Hematopoietic multipotent progenitor cell treated with erythropoietin and hydrocortisone succinate and interleukin-3 and kit ligand, for 17 days (in vitro differentiated cells): ENCODE data around the gene OTOP3.
"Not testable (repeated sequence)": the region's sequence is repeated elsewhere in the genome, so short reads cannot be mapped to it uniquely, and the experiment has no call there.

Experiments
- DNase-seq: peaks from one replicate; pipeline ENCODE4 v3.0.0-alpha.2; 2015; ENCODE audit warnings: low spot score

The OTOP3 gene

DNA sequence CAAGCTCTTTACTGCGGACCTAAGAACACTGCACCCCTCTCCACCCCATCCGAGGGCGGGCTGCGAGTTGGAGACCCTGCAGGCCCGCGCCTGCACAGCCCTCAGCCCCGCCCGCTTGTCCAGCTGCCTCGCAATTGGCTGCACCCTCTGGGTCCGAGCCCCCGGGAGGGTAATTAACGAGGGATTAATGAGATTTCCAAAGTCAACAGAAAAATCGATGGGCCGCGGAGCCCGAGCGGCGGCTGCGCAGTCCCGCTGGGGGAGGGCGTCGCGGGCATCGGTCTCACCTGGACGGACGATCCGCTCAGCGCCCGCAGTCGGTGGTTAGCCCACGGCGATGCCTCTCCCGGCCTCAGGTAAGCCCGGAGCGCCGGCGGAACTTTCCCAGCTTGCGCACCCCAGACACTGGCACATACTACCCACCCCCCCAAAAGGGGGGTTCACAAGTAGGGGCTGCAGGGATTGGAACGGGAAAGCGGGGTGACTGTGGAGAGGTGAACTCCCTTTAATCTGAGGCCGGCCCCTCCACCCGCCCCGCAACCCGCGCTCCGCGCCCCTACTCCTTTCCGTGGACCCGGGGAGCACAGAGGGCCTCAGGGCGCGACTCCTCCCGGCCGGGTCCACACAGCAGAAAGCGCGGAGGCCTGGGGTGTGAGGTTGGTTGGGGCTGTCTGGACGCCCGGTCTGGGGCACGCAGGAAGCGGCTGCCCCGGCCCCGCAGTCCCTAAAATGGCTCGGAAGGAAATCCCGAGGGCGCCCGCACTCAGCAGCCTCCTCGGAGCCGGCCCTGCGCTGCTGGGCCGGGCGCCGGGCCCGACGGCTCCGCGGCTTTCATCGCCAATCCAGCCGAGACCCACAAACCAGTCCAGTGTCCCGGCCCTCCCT, at the start of gene OTOP3:
TSS of gene OTOP3 (plus strand) at position 314 of the 885 bp plus-strand sequence. CDS start at position 338, 24 bp downstream.
- no peak for DNase-seq

DNA sequence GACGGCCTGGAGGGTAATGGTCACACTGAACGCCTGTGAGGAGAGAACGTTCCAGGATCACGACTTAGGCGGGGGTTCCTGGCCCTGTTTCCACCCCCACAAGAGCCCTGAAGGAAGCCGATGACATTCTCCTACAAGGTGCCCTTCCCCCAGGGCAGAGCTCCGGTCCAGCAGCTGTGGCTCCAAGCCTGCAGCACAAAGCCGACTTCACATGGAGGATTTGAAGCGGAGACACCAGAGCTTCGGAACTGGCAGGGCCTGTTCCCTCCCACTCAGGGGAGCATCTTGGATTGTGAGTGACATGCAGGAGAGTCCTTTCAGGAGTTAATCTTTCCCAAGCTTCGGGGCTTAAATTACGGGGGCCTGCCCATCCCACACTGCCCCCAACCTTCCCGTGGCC, 47.2 kb upstream of the OTOP3 start:
- DNase-seq = no peak

DNA sequence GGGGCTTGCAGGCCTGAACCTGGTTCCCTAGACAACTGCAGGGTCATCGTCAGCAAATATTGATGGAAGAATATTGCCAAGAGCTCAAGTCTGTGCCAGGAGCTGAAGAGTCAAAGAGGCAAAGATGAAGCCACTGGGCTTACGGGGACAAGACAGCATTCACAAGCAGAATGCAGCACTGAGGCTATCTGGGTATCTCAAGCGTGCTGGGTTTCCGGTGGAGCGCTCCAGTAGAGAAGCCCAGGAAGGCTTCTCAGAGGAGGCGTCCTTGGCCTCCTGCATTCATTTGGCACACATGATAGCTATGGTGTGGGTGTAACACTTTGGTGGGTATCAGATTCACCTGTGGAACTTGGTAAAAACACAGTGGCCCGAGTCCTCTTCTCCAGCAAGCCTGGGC, 45.1 kb upstream of the OTOP3 start:
- DNase-seq = no peak

DNA sequence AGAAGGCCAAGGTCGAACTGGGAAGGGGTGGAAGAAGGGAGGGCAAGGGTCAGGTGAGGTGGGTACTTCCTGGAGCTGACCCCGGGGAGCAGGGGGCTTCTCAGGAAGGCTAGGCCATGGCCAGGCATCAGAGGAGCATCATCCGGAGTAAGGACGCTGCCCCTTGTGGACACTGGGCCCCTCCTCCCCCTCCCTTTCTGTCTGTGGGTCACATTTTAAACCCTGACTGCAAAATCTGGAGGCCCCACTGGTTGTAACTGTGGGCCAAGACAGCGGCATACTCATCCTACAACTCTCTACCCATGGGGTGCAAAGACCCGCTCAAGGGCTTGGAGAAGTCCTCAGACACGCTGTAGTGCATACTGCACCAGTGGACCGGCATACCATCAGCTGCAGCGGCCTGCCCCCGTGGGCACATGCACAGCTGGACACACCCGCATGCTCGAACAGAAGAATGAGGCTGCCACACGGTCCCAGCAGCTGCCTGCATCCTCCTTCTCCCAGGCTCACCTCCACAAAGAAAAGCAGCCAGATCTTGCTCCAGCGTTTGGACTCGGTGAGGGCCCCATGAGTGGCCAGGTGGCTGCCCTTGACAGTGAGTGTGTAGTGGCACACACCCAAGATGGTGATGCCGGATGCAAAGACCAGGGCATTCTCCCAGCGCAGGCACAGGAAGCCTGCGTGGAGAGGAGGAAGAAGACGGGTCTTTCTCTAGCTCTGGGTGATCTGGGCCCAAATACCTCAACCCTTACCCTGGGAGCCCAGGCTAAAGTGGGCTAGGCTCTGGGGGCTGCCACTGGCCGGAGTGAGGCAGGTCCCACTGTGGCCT, 43.5 kb upstream of the OTOP3 start:
- DNase-seq = no peak

DNA sequence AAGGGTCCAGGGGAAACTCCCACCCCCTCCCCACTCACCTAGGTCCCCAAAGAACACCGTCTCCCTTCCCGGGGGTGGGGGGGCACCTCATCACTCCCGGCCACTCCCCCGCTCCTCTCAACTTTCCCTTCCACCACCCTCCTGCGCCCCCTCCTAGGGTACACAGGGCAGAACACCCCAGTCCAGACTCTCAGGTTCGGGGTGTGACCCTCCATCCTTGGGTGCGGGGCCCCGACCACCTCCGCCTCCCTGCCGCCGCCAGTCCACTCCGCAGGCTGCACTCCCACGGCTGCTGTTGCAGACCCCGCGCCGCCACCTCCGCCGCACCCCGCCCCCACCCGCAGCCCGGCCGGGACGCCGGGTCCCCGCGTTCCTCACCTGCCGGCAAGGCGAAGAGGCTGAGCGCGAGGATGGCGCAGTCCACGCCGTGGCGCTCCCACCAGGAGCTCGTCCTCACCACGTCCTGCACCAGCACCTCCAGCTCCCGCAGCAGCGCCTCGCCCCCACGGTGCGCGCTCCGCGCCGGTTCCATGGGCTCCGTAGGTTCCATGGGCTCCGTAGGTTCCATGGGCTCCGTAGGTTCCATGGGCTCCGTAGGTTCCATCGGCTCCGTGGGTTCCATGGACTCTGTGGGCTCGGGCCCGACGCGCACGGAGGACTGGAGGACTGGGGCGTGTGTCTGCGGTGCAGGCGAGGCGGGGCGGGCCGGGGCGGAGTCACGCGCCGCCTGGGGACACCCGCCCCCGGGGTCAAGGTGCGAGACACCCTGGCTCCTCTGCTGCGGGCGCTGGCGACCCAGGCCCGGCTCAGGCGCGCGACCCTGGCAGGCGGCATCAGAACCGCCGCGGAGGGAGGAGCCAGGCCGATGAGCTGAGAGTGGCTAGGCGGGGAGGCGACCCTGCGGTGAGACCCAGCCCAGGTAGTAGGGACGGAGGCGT, 42.5 kb upstream of the OTOP3 start, which contains the start of gene FADS6:
TSS of gene FADS6 (minus strand) at position 660 of the 938 bp plus-strand sequence. CDS start at position 622, 38 bp downstream.
- no peak for DNase-seq

GRCh38 chr17:74893936-74894671, 41.6 kb upstream of the OTOP3 start:
- no peak for DNase-seq

DNA sequence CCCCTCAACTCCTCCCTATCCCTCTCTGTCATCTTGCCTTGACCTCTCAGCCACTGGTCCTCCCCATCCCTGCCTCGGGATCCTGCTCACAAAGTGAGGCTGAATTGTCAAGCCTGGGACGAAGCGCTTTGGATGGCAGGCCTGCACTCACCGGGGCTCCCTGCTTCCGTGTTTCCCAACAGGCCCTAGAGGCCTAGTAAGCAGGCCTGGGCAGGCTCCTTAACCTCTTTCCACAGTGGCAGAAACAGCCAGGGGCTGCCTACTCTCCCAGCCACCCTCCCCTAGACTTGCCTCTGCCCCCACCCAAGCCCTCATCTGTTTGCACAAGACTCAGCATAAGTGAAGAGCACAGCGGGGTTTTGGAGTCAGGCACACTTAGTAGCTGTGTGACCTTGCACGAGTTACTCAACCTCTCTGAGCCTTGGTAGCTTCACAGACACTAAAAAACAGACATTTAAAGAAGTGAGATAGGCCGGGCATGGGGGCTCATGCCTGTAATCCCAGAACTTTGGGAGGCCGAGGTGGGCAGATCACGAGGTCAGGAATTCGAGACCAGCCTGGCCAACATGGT, 37.2 kb upstream of the OTOP3 start:
- no peak for DNase-seq

- DNase-seq = no peak
Measured at GRCh38 chr17:74900208-74900607, 35.5 kb upstream of the OTOP3 start.

DNA sequence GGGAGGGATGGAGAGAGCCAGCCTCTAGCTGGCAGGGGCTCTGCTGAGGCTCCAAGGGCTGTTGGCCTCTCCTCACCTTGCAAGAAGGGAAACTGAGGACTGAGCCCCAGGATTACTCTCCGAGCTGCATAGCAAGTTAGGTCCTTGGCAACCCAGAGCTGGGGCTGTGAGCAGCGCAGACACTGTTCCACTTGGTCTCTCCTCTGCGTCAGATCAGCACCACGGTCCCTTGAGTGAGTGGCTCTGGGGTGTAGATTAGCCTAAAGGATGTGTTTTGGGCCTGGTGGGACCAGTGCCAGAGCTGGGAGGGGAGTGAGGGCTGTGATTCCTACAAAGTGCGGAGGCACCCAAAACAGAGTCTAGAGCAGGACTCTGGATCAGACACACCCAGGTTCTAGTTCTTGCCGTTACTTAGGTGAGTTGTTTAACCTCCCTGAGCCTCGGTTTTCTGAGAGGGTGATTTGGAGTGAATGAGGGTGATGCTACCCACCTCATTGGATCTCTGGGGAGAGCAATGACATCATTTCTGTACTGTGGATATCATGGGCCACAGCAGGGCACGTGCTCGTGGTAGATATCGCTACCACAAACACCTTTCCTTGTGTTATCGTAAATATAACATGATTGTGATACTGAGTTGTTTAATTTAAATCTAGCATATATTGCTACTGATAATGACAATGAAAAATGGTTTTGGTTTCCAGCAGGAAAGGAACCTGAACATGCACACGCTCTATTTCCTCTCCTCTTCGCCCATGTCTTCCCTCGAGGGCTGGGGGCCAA, 34.2 kb upstream of the OTOP3 start:
- no peak for DNase-seq

- DNase-seq = no peak
Measured at GRCh38 chr17:74903034-74903433, 32.7 kb upstream of the OTOP3 start.

DNA sequence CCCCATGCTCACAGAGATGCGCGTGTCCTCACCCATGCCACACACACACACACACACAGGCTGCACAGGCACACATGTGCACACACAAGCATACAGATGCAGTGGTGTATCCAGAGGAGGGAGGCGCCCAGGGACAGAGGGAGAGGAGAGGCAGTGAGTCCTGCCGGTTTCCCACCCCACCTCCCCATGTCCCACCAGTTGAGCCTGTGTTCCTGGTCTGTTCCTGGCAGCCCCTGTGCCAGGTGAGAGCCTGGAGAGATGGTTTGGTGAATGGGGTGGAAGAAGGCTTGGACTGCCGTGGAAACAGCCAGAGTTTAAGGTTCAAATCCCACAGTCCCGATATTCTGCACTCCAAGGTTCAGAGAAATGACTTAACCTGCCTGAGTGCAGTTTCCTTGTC, 32.0 kb upstream of the OTOP3 start:
- no peak for DNase-seq

DNA sequence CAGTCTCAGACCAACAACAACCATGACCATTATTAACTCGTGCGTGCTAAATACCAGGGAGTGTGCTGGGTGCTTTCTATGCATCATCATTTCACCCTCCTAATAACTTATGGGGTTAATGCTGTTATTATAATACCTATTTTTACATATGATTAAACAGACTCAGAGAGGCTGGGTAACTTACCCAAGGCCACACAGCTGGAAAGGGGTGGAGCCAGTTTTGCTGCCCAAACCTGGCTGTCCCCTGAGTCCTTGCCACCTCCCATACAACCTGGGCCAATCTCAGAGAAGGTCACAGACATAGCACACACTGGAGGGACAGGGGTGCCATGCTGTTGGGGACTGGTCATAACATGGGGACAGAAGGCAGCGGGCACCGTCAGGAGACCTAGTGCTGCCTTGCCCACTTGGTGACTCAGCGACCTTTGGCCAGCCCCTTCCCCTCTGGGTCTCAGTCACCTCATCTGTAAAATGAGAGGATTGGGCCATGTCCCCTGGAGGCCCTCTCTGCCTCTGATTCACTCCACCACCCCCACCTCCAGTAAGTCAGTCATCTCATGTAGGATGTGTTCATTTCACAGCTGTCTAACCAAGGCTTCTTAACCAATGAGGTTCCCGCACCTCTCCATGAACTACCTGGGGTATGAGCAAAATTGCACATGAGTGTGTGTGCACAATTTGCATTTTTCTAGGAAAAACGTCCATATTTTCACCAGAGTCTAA, 30.9 kb upstream of the OTOP3 start:
- no peak for DNase-seq

- DNase-seq = not testable (repeated sequence)
Measured at GRCh38 chr17:74906214-74906793, 29.4 kb upstream of the OTOP3 start.

DNA sequence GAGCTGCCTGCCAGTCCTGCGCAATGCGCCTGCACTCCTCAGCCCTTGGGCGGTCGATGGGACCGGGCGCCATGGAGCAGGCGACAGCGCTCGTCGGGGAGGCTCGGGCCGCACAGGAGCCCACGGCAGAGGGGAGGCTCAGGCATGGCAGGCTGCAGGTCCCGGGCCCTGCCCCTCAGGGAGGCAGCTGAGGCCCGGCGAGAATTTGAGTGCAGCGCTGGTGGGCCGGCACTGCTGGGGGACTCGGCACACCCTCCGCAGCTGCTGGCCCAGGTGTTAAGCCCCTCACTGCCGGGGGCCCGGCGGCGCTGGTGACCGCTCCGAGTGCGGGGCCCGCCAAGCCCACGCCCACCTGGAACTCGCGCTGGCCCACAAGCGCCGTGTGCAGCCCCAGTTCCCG, 28.7 kb upstream of the OTOP3 start:
- no peak for DNase-seq

- DNase-seq = not testable (repeated sequence)
Measured at GRCh38 chr17:74909097-74909496, 26.6 kb upstream of the OTOP3 start.

DNA sequence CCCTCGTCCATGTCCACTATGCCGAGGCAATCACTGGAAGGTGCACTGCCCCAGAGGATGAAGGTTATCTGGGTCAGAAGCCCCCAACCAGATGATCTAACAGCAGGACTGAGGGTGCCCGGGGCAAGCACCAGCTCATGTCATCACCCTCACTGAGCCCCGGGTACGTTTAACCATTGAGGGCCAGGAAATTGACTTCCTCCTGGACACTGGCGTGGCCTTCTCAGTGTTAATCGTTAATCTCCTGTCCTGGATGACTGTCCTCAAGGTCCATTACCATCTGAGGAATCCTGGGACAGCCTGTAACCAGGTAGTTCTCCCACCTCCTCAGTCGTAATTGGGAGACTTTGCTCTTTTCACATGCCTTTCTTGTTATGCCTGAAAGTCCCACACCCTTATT, 24.3 kb upstream of the OTOP3 start:
- not testable (repeated sequence) for DNase-seq

DNA sequence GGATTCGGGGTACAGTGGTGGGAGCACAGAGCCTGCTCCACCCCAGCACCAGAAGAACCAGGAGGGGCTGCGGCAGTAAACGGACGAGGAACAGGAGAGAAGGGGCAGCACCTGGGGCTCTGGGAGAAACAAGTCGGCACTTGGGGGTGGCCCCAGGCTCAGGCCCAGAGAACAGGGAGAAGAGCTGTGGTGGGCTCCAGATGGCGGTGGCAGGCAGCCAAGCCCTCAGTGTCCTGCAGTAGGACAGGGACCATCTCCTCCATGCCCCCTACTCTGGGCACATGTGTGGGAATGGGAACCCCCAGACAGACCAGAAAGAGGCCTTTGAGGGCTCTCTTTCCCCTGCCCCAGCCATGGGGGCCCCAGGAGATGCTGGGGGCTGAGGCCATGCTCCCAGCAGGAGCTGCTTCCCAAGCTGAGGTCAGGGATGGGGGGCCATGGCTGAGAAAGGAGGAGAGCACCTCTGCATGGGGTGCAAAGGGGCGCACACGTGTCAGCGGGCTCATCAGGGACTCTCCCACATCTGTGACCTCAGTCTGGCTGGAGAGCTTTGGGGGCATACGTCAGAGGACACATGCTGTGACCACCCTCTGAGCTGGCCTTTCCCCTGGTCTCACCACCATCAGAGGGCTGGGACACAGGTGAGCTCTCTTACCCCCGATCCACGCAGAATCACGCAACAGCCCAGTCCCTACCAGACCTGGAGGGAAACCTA, 19.4 kb upstream of the OTOP3 start:
- DNase-seq = no peak

DNA sequence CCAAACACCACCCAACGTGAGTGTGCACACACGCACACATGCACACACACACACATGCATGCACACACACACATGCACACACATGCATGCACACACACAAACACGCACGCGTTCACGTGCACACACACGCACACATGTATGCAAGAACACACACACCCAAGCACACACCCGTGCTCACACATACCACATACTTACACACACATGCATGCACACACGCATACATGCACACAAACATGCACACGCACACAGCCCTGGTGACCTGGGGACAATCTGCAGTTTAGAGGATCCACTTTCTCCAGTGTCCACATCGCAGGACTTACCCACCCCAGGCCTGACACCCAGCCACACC, 18.9 kb upstream of the OTOP3 start:
- DNase-seq = no peak
